GM19035 (cell line): ENCODE measurements around the gene PRSS16.
"Not testable (repeated sequence)": the region's sequence is repeated elsewhere in the genome, so short reads cannot be mapped to it uniquely, and the experiment has no call there.

ENCODE experiments used
- ATAC-seq: cut with Tn5 transposase; IDR thresholded peaks from one replicate; pipeline ENCODE4 v1.9.1; 2021; ENCODE audit not compliant: unreplicated experiment

PRSS16 gene

DNA sequence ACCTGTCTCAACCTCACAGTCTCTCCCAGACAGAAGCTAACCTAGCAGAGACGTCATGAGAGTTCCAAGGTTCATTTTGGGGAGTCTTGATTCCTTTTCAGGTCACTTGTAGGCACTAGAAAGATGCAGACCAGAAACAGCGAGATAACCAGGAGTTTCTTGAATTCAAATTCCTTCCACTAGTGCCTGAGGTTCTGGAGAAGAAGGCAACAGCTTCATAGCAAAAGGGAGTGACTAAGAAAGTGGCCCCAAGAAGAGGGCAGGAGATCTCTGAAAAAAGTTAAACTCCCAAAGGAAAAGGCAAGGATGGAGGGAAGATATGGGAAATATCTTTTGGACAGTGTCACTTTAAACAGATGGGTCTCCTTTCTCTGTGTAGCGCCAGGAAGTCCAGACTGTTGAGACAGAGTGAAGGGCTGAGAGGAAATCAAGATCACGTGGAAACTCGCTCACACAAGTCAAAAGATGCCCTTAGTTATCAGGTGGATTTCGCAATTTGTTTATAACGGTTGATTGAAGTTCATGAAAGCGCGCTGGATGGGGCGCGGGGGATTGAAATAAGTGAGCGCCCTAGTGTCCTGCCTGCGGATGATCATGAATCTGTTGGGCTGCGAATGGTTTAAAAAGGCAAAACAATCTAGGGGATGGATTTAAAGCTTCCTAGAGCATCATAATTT, 4.8 kb upstream of the PRSS16 start:
- no peak for ATAC-seq

DNA sequence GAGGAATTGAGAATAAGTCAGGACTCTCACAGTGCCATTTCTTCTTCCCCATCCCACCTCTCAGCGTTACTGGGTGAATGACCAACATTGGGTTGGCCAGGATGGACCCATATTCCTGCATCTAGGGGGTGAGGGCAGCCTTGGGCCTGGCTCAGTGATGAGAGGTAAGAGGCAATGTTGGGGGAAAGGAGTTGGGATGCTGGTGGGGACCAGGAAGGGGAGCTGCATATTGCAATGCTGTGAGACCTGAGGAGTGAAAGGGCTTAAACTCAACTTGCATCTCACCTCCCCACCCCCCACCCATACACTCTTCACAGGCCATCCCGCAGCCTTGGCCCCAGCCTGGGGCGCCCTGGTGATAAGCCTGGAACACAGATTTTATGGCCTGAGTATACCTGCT, 1.3 kb downstream of the PRSS16 start:
- ATAC-seq: no peak

DNA sequence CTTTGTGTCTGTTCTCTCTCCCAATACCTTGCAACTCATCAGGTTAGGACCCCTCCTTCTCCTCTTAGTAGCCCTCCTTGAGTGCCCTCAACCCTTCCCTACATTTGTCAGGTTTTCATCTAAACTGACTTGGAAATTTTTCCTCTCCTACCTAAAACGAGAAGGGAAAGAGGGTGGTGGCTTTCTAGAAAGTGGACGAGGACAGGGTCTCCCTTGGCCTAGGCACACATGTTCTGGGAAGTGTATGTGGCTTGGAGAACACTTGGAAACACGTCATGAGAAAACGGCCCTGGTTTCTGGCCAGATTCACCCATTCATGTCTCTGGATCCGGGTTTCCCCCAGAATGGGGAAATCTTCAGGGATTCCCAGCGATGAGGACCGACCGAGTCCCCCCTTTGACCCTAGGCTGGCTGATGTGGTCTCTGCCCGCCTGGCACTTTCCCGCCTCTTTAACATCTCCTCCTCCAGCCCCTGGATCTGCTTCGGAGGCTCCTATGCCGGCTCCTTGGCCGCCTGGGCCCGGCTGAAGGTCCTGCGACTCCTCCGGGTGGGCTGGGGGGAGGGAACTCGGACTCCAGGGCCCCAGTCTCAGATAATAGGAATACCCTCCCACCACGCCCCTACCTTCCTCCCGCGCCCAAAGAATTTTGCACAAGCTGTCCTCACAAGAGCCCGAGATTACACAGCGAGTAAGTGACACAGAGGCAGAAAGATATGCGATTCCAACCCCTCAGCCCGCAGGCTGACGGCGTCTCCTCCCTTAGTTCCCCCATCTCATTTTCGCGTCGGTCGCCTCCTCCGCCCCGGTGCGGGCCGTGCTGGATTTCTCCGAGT, 3.0 kb downstream of the PRSS16 start:
- no peak for ATAC-seq

DNA sequence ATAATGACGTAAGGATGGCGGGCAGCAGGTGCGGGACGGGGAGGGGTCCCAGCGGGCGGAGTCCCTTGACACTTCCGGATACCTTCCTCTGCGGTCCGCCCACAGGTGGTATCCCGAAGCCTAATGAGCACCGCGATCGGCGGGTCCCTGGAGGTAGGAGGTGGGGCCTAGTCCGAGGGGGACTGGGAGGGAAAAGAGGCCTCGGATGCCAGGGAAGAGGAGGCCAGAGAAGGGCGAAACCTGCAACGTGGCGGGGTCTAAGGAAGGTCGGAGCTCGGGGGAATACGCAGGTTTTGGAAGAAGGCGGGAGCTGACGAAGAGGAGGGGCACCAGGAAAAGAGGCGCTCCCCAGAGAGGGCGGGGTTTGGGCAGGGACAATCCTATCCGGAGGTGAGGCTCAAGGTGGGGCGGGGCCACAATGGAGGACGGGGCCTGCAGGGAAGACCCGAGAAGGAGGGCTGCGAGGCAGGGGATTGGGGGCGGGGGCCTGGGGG, 3.7 kb downstream of the PRSS16 start:
- ATAC-seq: peak; percentile 72

DNA sequence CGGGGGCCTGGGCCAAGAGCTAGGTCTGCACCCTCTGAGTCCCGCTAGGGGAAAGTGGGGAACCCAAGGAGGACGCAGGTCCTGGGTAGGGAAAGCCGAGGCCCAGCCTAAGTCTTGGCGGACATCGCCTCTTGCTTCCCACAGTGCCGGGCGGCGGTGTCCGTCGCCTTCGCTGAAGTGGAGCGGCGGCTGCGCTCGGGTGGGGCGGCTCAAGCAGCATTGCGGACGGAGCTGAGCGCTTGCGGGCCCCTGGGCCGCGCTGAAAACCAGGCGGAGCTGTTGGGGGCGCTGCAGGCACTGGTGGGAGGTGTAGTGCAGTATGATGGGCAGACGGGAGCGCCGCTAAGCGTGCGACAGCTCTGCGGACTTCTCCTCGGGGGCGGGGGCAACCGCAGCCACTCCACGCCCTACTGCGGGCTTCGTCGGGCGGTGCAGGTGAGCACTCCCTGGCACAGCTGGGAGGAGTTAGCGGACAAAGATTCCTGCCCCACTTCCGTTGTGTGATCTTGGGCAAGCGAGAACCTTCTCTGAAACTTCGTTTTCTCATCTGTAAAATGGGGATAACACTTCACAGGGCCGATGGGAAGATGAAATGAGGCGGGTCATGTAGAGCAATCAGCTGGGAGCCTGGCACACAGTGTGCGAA, 4.2 kb downstream of the PRSS16 start:
- ATAC-seq: peak; percentile 89

DNA sequence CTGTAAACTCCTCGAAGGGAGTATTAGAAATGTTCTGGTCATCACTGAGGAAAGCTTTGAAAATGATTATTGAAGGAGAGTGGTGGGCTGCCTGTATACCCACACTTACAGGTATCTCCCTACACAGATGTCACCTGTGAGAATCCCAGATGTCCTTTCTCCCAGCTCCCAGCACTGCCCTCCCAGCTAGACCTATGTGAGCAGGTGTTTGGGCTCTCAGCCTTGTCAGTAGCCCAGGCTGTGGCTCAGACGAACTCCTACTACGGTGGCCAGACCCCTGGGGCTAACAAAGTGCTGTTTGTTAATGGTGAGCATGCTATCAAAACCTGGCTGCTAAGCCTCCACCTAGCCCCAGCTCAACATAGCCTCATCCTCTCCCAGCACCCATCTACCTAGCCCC, 7.1 kb downstream of the PRSS16 start:
- no peak for ATAC-seq

DNA sequence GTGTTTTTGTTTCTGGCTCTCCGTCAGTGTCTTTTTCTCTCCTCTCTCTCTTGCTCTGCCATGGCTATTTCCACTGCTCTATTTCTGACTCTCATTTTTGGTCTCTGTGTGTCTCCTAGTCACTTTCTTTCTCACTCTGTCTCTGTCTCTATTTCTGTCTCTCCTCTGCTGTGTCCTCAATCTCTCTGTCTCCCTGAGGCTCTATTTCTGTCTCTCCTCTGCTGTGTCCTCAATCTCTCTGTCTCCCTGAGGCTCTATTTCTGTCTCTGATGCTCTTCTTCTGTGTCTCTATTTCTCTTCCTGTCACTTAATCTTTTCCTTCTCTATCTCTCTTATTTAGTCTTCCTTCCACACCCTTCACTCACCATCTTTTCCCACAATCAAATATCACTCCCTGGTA, 8.4 kb downstream of the PRSS16 start:
- no peak for ATAC-seq

DNA sequence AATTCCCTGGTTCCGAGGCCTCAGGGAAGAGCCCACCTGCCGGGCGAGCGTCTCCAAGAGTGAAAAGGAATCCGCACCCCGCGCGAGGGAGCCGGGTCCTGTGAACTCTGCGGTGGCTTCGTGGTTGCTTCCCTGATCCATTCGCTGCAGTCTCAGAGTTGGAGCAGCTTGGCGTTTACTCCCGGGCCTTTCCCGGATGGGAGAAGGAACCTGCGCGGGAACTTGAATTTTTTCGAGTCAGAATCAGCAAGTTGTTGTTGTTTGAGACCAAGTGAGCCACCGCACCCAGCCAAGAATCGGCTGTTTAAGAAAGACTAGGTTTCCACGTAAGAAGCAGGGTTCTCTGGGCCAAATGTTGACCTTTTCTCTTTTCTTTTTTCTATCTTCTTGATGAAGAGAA, 12.9 kb downstream of the PRSS16 start:
- ATAC-seq: no peak

DNA sequence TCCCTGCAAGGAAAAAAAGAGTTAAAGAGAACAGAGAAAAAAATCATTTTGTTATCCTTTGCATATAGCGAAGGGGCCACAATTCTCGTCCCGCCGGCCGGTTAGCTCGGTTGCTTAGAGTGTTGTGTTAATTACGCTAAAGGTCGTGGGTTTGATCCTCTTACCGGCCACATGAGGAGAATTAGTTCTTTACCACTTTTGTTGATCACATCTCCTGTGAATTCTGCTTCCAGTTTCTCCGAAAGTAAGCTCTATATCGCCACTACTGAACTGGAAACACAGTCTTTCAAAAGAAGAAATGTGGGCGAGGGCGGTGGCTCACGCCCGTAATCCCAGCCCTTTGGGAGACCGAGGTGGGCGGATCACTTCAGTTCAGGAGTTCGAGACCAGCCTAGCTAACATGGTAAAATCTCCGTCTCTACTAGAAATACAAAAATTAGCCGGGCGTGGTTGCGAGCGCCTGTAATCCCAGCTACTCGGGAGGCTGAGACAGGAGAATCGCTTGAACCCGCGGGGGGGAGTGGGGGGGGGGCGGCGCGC, 13.4 kb downstream of the PRSS16 start:
- no peak for ATAC-seq

DNA sequence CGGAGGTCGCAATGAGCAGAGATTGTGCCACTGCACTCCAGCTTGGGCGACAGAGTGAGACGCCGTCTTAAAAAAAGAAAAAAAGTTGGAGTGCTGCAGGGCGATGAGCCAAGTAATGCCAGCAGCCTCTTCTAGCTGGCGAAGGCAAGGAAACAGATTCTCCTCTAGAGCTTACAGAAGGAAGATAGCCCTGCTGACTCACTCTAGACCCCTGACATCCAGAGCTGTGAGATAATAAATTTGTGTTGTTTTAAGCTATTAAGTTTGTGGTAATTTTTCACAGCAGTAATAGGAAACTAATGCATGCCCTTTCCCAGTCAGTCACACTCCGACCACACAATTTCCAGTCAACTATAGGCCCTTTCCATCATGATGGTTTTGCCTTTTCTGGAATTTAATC, 16.4 kb downstream of the PRSS16 start:
- ATAC-seq: no peak

DNA sequence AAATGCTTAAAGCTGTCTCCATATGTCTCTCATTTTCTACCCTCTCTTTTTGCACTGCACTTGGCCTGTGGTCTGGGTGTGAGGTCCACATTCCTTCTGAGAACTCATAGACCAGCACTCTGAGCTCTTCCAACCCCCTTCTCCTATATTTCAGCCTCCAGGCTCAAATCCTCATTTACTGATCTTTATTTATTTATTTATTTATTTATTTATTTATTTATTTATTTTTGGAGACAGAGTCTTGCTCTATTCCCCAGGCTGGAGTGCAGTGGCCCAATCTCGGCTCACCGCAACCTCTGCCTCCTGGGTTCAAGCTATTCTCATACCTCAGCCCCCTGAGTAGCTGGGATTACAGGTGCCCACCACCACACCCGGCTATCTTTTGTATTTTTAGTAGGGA, 19.5 kb downstream of the PRSS16 start:
- ATAC-seq: not testable (repeated sequence)

DNA sequence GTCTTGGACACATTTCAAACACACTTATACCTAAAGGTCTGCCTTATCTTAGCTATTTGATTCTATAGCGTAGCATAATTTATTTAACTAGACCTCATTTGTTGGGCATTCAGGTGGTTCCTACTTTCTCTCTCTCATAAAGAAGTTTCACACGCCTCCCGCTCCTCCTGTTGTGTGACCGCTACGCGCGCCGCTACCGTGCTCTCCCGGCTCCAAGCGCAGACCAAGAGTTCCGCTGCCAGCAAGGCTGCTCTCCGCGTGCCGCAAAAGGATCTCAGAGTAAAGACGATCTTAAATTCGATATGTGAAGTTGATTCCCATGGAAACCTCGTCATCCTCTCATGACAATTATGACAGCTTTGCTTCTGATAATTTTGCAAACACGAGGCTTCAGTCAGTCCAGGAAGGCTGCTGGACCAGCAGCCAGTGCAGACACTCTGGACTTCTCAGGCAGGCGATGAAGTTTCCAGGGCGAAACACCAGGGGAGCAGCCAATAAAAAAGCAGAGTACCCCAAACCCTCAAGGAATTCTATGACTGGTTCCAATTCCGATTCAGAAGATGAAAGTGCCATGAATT, 20.4 kb downstream of the PRSS16 start:
- ATAC-seq: no peak

DNA sequence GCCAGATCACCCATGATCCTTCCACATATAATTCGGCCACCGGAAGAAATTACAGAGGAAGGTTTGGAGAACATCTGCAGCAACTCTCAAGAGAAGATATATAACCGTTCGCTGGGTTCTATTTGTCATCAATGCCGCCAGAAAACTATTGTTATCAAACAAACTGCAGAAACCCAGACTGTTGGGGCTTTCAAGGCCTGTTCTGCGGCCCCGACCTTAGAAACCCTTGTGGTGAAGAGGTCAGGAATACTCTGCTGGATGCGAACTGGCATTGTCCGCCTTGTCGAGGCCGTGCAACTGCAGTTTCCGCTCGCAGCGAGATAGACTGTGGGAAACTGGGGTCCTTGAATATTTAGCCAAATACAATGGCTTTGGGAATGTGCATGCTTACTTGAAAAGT, 21.3 kb downstream of the PRSS16 start:
- ATAC-seq: no peak

DNA sequence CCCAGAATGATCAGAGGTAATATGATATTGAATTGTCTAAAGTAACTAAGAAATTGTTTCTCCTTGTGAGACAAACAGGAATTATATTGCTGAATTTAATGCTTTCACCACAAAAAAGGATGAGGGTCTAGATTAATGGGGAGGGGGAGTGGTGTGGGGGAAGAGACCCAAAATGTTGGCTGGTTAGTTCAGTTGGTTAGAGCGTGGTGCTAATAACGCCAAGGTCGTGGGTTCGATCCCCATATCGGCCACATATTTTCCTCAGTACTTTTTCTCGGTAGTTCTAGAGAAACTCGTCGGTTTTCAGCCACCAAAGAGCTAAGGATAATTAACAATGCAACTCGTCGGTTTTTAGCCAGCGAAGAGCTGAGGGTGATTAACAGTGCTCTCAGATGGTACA, 26.3 kb downstream of the PRSS16 start:
- no peak for ATAC-seq

DNA sequence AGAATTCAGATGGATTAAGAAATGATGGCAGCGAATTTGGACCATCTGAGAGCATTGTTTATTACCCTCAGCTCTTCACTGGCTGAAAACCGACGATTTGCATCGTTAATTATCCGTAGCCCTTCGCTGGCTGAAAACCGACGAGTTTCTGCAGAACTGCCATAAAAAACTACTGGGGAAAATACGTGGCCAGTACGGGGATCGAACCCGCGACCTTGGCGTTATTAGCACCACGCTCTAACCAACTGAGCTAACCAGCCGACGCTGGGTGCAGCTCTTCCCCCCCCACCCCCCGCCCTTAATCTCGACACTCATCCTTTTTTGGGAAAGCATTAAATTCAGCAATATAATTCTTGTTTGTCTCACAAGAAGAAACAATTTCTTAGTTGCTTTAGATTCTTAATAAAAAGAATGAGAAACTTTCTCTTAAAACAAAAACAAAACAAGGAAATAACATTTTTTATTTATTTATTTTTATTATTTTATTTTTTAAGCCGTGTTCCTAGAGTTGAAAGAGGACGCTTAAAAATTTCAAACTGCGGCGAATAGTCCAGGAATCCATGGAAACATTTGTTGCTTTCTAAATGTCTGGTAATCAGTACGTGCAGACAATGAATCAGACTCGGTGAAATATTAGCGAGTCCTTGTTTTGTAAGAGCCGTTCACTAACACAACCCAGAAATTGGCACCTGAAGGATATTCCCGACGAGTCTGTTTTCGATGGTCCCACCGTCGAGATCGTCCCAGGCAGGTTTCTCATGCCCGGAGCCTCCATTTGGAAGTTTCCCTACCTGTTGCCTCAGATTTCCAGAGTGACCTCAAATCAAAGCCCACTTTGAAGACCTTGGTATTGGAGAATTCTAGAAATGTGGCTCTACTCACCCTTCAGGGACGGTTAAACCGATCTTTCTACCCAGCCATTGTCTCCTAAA, 27.8 kb downstream of the PRSS16 start:
- no peak for ATAC-seq

DNA sequence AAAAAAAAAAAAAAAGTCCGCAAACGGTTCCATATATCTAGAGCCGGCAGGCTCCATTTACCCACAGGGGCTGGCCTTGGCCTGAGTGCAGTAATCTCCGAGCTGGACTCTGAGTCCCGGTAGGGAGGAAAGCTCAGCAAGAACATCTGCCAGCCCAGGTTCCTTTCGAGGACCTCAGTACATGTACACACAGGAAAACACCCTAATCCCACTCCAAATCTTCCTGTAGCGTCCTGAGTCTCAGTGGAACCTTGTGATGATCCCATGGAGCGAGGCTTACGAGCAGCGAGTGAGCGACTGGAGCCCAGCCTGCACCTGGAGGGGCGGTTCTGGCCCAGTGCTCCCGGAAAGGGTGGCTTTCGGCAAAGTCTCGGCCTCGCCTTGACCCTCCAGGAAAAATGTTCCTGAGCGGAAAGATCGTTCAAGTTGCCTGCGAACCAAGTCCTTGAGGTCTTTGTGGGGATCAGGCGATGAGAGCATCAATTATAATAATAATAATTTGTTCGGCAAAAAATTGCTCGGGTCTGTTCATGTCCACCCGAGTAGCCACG, 32.1 kb downstream of the PRSS16 start:
- no peak for ATAC-seq

DNA sequence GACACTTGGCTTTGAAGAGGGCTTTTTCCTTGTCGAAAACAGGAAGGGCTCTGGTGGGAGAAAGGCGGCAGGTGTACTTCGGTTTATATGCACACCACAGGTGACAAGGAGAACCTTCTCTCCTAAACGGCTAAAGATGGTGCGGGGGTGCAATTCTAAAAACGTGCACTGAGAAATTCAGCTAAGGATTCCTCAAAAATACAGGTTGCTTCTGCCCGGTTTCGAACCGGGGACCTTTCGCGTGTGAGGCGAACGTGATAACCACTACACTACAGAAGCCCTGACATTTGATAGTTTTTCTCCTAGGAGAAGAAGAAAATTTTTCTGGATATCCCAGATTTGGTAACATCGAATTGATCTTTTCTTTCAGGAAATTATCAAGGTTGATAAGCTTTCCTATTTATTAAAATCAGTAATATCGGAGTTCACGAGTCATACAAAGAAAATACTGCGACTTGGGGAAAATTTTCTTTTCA, 32.6 kb downstream of the PRSS16 start:
- no peak for ATAC-seq

DNA sequence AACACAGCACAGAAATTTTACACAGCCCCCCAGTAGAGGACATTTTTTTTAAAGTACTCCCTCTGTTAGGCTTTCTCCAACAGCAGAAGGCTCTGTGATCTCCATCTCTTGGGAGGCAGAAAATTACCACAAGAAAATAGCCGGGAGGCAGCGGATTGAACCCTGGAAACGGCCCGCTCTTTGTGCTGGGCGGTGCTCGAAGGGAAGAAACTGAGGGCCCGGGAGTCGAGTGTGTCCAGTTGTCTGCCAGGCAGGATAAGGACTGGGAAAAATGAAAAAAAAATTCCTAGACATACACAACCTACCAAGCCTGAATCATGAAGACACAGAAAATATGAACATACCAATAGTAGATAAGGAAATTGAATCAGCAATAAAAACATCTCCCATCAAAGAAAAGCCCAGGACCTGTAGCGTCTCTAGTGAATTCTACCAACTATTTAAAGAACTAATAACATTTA, 33.1 kb downstream of the PRSS16 start:
- no peak for ATAC-seq

DNA sequence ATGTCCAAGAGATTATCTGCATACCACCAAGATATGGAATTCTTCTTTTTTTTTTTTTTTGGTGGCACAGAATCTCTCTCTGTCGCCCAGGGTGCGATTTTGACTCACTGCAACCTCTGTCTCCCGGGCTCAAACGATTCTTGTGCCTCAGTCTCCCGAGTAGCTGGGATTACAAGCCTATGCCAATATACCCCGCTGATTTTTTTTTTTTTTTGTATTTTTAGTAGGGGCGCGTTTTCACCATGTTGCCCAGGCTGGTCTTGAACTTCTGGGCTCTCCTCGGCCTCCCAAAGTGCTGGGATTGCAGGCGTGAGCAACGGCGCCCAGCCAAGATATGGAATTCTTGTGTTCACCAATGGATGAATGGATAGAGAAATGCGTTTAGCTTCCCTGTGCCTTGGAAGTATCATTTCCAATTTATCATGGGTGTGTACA, 33.6 kb downstream of the PRSS16 start:
- no peak for ATAC-seq

DNA sequence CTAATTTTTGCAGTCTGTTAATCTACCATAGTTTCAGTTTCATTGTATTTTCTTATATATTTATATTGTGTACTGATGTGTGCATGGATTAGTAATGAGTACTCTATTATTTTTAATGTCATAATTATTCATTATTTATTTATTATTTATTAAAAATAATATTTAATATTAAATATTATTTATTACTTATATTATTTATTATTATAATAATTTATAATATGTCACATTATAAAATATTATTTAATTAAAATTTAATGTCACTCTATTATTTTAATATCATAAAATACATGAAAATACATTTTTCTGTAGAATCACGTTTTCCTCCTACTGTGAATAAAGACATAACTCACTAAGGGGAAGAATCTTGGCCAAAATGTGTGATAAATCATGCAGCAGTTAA, 34.1 kb downstream of the PRSS16 start:
- ATAC-seq: no peak
